Vagina (tissue), 2 donors: ENCODE measurements around the gene P3H2. TPM values are rescaled to one million over a fixed set of nuclear protein-coding genes. Genes with fewer than 3 reads are reported as not detected.

Experiments
- DNase-seq, 2 donors: peaks; one replicate each; pipeline ENCODE4 v3.0.0-alpha.2; 2017; ENCODE audit errors: extremely low spot score in 2 of 2
- H3K27ac ChIP-seq: fragments of 200-600 bp; sonication (generic); one replicate; pipeline ENCODE4 v1.5.1; 2019
- H3K27me3 ChIP-seq: fragments of 200-600 bp; sonication (generic); one replicate; pipeline ENCODE4 v1.5.1; 2019
- H3K36me3 ChIP-seq, 2 donors: fragments of 200-600 bp; sonication (generic); one replicate each; pipeline ENCODE4 v1.5.1; 2017 to 2019
- H3K4me1 ChIP-seq: fragments of 200-600 bp; sonication (generic); one replicate; pipeline ENCODE4 v1.5.1; 2019
- H3K4me3 ChIP-seq, 2 donors: fragments of 200-600 bp; sonication (generic); 1 replicate in 1 of 2; 2 replicates in 1 of 2; pipeline ENCODE4 v1.5.1; 2016 to 2019
- H3K9me3 ChIP-seq: fragments of 200-600 bp; sonication (generic); one replicate; pipeline ENCODE4 v1.5.1; 2019
- POLR2A ChIP-seq, 2 donors: fragments of 450-650 bp; IDR thresholded peaks; one replicate each; pipeline ENCODE4 v1.6.1; 2017; ENCODE audit warnings: antibody characterized with exemption in 2 of 2, mild to moderate bottlenecking in 2 of 2, moderate library complexity in 2 of 2
- POLR2AphosphoS5 ChIP-seq, 2 donors: sonication (generic); formaldehyde crosslinking; IDR thresholded peaks; one replicate each; pipeline ENCODE4 v1.9.0; 2017; ENCODE audit warnings: antibody characterized with exemption in 2 of 2, mild to moderate bottlenecking in 2 of 2, low read depth in 1 of 2; ENCODE audit not compliant: insufficient read depth in 1 of 2
- intact Hi-C: fragments of 100-400 bp; cut with DNase I; formaldehyde crosslinking; loops from one replicate; pipeline ENCODE4 v1.15.1; 2023
- total RNA-seq: library from RNA; depleted of rRNA; stranded (reverse); fragments of >200 nt; gene quantifications from one replicate; pipeline ENCODE4 v1.2.3, GENCODE V29; 2016
- TF ChIP-seq, protein P1 (sequence below), 3 experiments: fragments of 450-650 bp in 2 of 3; fragments of 200-600 bp in 1 of 3; sonication (generic) in 1 of 3; IDR thresholded peaks; one replicate each; pipeline ENCODE4 v1.5.1; 2017 to 2019; ENCODE audit warnings: antibody characterized with exemption in 3 of 3, mild to moderate bottlenecking in 2 of 3, moderate library complexity in 2 of 3

P3H2 gene
- total RNA-seq, 1 donor from 2014 or later = 41.7 TPM

DNA sequence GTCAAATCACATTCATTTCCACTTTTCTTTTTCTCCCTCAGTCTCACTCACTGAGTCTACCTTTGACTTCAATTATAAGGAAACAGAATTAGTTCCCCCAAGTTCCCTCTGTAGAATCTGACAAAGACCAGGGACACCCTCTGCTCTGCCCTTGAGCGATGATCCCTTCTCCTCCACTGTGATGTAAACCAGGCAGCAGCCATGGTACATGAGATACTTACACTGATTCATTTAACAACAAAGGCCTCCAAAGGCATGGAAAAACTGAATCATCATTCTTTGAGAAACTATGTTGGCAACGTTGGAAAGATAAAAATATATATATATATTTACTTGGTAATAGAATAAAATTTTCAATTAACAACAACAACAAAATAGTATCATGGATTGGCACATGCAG, 84.1 kb downstream of the P3H2 start:
- Histone ChIP-seq H3K27me3 (no peaks in the 10 kb centered on the region), H3K4me1 (peaks cover 12% of the 10 kb centered on the region), H3K4me3 (no peak overlapping the region), H3K36me3 (no peaks in the 10 kb centered on the region), H3K27ac (no peak overlapping the region), H3K9me3 (no peaks in the 10 kb centered on the region)
- no peak for DNase-seq
- TF ChIP-seq POLR2AphosphoS5 (IDR thresholded peaks at IDR 0.05; ENCODE audit: insufficient read depth in 1 of 2, low read depth in 1 of 2) = no peak
- TF ChIP-seq, protein P1, sequence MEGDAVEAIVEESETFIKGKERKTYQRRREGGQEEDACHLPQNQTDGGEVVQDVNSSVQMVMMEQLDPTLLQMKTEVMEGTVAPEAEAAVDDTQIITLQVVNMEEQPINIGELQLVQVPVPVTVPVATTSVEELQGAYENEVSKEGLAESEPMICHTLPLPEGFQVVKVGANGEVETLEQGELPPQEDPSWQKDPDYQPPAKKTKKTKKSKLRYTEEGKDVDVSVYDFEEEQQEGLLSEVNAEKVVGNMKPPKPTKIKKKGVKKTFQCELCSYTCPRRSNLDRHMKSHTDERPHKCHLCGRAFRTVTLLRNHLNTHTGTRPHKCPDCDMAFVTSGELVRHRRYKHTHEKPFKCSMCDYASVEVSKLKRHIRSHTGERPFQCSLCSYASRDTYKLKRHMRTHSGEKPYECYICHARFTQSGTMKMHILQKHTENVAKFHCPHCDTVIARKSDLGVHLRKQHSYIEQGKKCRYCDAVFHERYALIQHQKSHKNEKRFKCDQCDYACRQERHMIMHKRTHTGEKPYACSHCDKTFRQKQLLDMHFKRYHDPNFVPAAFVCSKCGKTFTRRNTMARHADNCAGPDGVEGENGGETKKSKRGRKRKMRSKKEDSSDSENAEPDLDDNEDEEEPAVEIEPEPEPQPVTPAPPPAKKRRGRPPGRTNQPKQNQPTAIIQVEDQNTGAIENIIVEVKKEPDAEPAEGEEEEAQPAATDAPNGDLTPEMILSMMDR (IDR thresholded peaks at IDR 0.05) = no peak
- TF ChIP-seq POLR2A (IDR thresholded peaks at IDR 0.05) = no peak
- intact Hi-C loops = no loop called here

DNA sequence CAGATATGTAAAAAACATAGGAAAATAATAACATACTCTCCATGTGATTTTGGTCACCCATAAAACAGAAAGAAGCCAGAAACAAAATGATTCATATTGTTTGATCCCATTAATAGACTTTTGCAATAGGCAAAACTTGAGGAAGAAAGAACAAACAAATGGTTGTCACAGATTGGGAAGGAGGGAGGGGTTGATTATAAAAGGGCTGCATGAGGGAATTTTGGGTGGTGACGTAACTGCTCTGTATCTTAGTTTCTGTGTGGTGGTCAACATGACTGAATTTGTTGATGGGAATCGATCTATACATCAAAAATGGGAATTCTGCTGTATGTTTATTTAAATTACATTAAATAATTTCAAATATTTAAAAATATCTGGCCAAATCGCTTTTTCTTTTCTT, 86.3 kb downstream of the P3H2 start:
- Histone ChIP-seq H3K27ac (no peak overlapping the region), H3K36me3 (no peaks in the 10 kb centered on the region), H3K4me1 (peaks cover 8% of the 10 kb centered on the region), H3K27me3 (no peaks in the 10 kb centered on the region), H3K9me3 (no peaks in the 10 kb centered on the region), H3K4me3 (no peak overlapping the region)
- intact Hi-C loops = no loop called here
- no peak for DNase-seq
- TF ChIP-seq, protein P1 (IDR thresholded peaks at IDR 0.05) = no peak
- TF ChIP-seq POLR2AphosphoS5 (IDR thresholded peaks at IDR 0.05; ENCODE audit: insufficient read depth in 1 of 2, low read depth in 1 of 2) (no peak), POLR2A (IDR thresholded peaks at IDR 0.05) (no peak)

DNA sequence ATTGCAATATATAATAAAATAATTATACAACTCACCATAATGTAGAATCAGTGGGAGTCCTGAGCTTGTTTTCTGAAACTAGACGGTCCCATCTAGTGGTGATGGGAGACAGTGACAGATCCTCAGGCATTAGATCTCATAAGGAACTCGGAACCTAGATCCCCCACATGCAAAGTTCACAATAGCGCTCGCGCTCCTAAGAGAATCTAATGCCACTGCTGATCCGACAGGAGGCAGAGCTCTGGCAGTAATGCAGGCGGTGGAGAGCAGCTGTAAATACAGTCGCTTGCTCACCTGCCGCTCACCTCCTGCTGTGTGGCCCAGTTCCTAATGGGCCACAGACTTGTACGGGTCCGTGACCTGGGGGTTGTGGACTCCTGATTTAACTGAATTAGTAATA, 87.8 kb downstream of the P3H2 start:
- Histone ChIP-seq H3K9me3 (no peaks in the 10 kb centered on the region), H3K4me1 (peaks cover 8% of the 10 kb centered on the region), H3K36me3 (no peaks in the 10 kb centered on the region), H3K4me3 (no peak overlapping the region), H3K27me3 (no peaks in the 10 kb centered on the region), H3K27ac (no peak overlapping the region)
- DNase-seq = no peak
- intact Hi-C loops = no loop called here
- TF ChIP-seq POLR2A (IDR thresholded peaks at IDR 0.05) = no peak
- TF ChIP-seq, protein P1 (IDR thresholded peaks at IDR 0.05) = no peak

DNA sequence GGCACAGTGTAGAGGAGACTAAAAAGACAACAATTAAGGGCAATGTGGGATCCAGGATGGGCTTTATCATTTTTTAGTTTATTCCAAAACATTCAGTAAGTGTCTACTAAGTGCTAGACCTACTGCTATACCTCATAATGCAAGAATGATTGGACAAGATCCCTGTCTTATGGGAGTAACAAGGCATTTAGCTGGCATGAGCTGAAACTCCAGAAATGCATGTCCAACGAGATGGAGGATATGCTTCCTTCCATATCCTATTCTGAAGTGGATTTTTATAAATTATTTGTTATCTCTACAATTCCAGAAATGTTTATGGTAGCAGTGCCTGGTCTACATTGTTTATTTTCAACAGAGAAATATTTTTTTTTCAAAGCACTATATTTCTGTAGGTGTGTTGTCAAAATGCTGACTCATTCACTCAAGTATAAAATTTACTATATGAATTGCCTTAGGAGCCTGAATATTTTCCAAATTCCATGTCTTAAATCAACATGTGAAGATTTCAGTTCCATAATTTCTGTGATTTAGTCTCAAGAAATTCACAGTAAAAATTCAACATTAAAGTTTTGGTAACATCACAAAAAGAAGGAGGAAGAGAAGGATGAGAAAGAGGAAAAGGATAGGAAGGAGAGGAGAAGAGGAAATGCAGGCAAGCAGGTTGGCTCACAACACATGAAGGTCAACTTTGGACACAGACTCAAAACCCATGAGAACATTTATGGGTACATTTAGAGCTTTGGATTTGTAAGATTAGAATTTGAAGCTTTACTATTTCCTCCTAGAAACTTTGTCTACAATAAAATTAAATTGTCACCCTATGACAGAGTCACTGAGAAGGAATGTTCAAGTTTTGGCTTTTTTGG, 88.6 kb downstream of the P3H2 start:
- H3K9me3 ChIP-seq = no peaks in the 10 kb centered on the region
- DNase-seq = no peak
- no peaks in the 10 kb centered on the region for H3K36me3 ChIP-seq
- H3K4me1 ChIP-seq = peaks cover 2% of the 10 kb centered on the region
- H3K27ac ChIP-seq = no peak overlapping the region
- intact Hi-C loops = no loop called here
- no peaks in the 10 kb centered on the region for H3K27me3 ChIP-seq
- TF ChIP-seq POLR2A (IDR thresholded peaks at IDR 0.05) = no peak
- TF ChIP-seq, protein P1 (IDR thresholded peaks at IDR 0.05) = no peak
- TF ChIP-seq POLR2AphosphoS5 (IDR thresholded peaks at IDR 0.05; ENCODE audit: insufficient read depth in 1 of 2, low read depth in 1 of 2) = peak in 1 of 2 donors; percentile 61
- H3K4me3 ChIP-seq = no peak overlapping the region

DNA sequence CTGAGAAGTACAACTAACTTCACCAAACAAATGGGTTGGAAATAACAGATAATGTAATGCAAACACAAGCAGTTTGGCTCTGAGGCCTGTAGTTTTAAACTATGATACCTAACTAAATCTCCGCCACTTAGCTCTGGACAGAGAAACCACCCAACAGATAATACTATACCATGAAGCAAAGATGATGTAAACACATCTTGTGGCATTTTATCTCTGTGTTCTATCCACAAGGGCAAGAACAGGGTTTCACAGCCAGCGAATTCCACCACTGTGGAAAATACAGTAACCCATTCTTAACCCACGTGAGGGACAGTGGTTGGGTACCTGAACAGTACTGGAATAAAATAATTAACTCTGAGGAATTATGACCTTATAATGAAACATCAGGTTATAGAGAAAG, 93.6 kb downstream of the P3H2 start:
- DNase-seq = no peak
- intact Hi-C loops = no loop called here
- TF ChIP-seq, protein P1 (IDR thresholded peaks at IDR 0.05) = no peak
- TF ChIP-seq POLR2A (IDR thresholded peaks at IDR 0.05) (no peak), POLR2AphosphoS5 (IDR thresholded peaks at IDR 0.05; ENCODE audit: insufficient read depth in 1 of 2, low read depth in 1 of 2) (no peak)
- H3K4me1 ChIP-seq = no peaks in the 10 kb centered on the region
- H3K27ac ChIP-seq = no peak overlapping the region
- H3K4me3 ChIP-seq = no peak overlapping the region
- H3K36me3 ChIP-seq = no peaks in the 10 kb centered on the region
- no peaks in the 10 kb centered on the region for H3K27me3 ChIP-seq
- no peaks in the 10 kb centered on the region for H3K9me3 ChIP-seq
